ENCODE data around the gene COG5. TPM values are rescaled to one million over a fixed set of nuclear protein-coding genes. Genes with fewer than 3 reads are reported as not detected.
A peak's percentile ranks its signal among the peaks of the same experiment; 100 is the strongest.

Gene COG5
- polyA plus RNA-seq, 3 donors = 12.7 to 29.0 (median 28.1) TPM

DNA sequence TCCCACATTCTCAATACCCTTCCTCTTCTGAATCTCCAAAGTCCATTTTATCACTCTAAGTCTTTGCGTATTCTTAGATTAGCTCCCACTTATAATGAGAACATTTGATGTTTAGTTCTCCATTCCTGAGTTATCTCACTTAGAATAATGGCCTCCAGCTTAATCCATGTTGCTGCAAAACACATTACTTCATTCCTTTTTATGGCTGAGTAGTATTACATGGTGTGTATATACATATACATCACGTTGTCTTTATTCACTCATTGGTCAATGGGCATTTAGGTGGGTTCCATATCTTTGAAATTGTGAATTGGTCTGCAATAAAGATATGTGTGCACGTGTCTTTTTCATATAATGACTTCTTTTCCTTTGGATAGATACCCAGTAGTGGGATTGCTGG, 61.6 kb downstream of the COG5 start:
- H3K4me3 ChIP-seq (replicated peaks in 1 of 3; ENCODE audit: low read depth in 2 of 3, low read length in 3 of 3) = no peak overlapping the region
- H3K27ac ChIP-seq (ENCODE audit: low read depth in 1 of 2, low read length in 2 of 2) = no peak overlapping the region
- peaks cover 7 to 10% of the 10 kb centered on the region in 2 donors for H3K4me1 ChIP-seq (ENCODE audit: control insufficient read depth in 1 of 2, insufficient read depth in 2 of 2, low read length in 2 of 2)
- Mint-ChIP-seq H3K4me3 (no peak overlapping the region), H3K36me3 (peaks cover 10 to 14% of the 10 kb centered on the region in 2 donors), H3K27me3 (ENCODE audit: low read depth in 3 of 3) (no peaks in the 10 kb centered on the region), H3K9me3 (peaks cover 0 to 2% (median 0%) of the 10 kb centered on the region in 7 donors), H3K27ac (no peak overlapping the region), H3K4me1 (peaks cover 13% of the 10 kb centered on the region)
- WGBS (ENCODE audit: insufficient coverage) = no CpG with 5 or more reads among the region's 3 CpGs
- H3K4me2 ChIP-seq (replicated peaks; ENCODE audit: extremely low read depth, low read length, poor library complexity, severe bottlenecking) = no peak overlapping the region
- intact Hi-C loops (cut with micrococcal nuclease) = no loop called here
- H3K36me3 ChIP-seq (replicated peaks in 1 of 2; ENCODE audit: control insufficient read depth in 1 of 2, insufficient read depth in 2 of 2, low read length in 2 of 2) = peaks cover 4 to 12% of the 10 kb centered on the region in 2 donors
- no peak overlapping the region for H3K9ac ChIP-seq (ENCODE audit: insufficient read depth, low read length, poor library complexity, severe bottlenecking)
- TF ChIP-seq, protein P1, sequence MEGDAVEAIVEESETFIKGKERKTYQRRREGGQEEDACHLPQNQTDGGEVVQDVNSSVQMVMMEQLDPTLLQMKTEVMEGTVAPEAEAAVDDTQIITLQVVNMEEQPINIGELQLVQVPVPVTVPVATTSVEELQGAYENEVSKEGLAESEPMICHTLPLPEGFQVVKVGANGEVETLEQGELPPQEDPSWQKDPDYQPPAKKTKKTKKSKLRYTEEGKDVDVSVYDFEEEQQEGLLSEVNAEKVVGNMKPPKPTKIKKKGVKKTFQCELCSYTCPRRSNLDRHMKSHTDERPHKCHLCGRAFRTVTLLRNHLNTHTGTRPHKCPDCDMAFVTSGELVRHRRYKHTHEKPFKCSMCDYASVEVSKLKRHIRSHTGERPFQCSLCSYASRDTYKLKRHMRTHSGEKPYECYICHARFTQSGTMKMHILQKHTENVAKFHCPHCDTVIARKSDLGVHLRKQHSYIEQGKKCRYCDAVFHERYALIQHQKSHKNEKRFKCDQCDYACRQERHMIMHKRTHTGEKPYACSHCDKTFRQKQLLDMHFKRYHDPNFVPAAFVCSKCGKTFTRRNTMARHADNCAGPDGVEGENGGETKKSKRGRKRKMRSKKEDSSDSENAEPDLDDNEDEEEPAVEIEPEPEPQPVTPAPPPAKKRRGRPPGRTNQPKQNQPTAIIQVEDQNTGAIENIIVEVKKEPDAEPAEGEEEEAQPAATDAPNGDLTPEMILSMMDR (IDR thresholded peaks at IDR 0.05) = no peak
- no peaks in the 10 kb centered on the region for H3K27me3 ChIP-seq (ENCODE audit: control insufficient read depth in 2 of 2, insufficient read depth in 2 of 2, low read length in 2 of 2)
- no peak for DNase-seq
- peaks cover 16% of the 10 kb centered on the region for H4K20me1 ChIP-seq (ENCODE audit: insufficient read depth, low read length)
- H3K79me2 ChIP-seq (ENCODE audit: insufficient read depth, low read length) = no peaks in the 10 kb centered on the region
- H2AFZ ChIP-seq (ENCODE audit: insufficient read depth, low read depth, low read length, poor library complexity, severe bottlenecking) = no peak overlapping the region
- H3K9me3 ChIP-seq (replicated peaks in 1 of 2; ENCODE audit: control insufficient read depth in 1 of 2, insufficient read depth in 1 of 2, low read length in 2 of 2) = no peaks in the 10 kb centered on the region

DNA sequence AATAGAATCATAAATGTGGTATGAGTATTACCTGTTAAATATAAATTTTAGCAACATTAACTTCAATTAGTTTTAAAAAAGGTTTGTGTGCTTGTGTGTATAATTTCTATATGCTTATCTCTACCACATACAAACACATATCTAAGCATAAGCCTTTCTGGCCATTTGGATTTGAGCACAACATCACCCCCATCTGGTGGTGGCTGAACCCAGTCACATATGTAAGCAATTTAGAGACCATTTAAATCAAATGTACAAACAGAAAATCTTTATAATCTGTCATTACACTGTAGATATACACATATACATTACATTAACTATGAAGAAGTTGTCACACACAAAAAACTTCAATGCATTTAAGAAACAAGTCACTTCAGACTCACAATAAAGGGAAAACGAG, 62.1 kb downstream of the COG5 start:
- Histone ChIP-seq H4K20me1 (ENCODE audit: insufficient read depth, low read length) (peaks cover 16% of the 10 kb centered on the region), H3K9me3 (replicated peaks in 1 of 2; ENCODE audit: control insufficient read depth in 1 of 2, insufficient read depth in 1 of 2, low read length in 2 of 2) (no peaks in the 10 kb centered on the region), H3K27me3 (ENCODE audit: control insufficient read depth in 2 of 2, insufficient read depth in 2 of 2, low read length in 2 of 2) (no peaks in the 10 kb centered on the region), H2AFZ (ENCODE audit: insufficient read depth, low read depth, low read length, poor library complexity, severe bottlenecking) (no peak overlapping the region), H3K9ac (ENCODE audit: insufficient read depth, low read length, poor library complexity, severe bottlenecking) (no peak overlapping the region), H3K4me3 (replicated peaks in 1 of 3; ENCODE audit: low read depth in 2 of 3, low read length in 3 of 3) (no peak overlapping the region), H3K79me2 (ENCODE audit: insufficient read depth, low read length) (no peaks in the 10 kb centered on the region), H3K4me2 (replicated peaks; ENCODE audit: extremely low read depth, low read length, poor library complexity, severe bottlenecking) (no peak overlapping the region), H3K36me3 (replicated peaks in 1 of 2; ENCODE audit: control insufficient read depth in 1 of 2, insufficient read depth in 2 of 2, low read length in 2 of 2) (peaks cover 4 to 12% of the 10 kb centered on the region in 2 donors), H3K4me1 (ENCODE audit: control insufficient read depth in 1 of 2, insufficient read depth in 2 of 2, low read length in 2 of 2) (peaks cover 2 to 4% of the 10 kb centered on the region in 2 donors), H3K27ac (ENCODE audit: low read depth in 1 of 2, low read length in 2 of 2) (no peak overlapping the region)
- Mint-ChIP-seq H3K4me1 (peaks cover 10% of the 10 kb centered on the region), H3K9me3 (peaks cover 0 to 4% (median 0%) of the 10 kb centered on the region in 7 donors), H3K4me3 (no peak overlapping the region), H3K36me3 (peaks cover 10 to 15% of the 10 kb centered on the region in 2 donors), H3K27ac (no peak overlapping the region), H3K27me3 (ENCODE audit: low read depth in 3 of 3) (no peaks in the 10 kb centered on the region)
- DNase-seq = no peak
- WGBS (ENCODE audit: insufficient coverage) = no CpG with 5 or more reads among the region's 1 CpG
- TF ChIP-seq, protein P1 (IDR thresholded peaks at IDR 0.05) = peak; percentile 24
- intact Hi-C loops (cut with micrococcal nuclease) = no loop called here
